Activated naive CD4-positive, alpha-beta T cell treated with anti-CD3 and anti-CD28 coated beads, Interleukin-2, amount 50 U/mL, for 72 hours (primary cell): ENCODE measurements around the gene VMA21. TPM values are rescaled to one million over a fixed set of nuclear protein-coding genes. Genes with fewer than 3 reads are reported as not detected.

Experiments
- ATAC-seq, 2 donors: fragments of 150-1000 bp; cut with Tn5 transposase; 2 replicates each; pipeline ENCODE4 v1.10.0; 2021; ENCODE audit warnings: mild to moderate bottlenecking in 2 of 2, moderate library complexity in 2 of 2
- DNase-seq, 2 donors: peaks; one replicate each; pipeline ENCODE4 v3.0.0; 2021 to 2022; ENCODE audit warnings: low spot score in 2 of 2
- H3K27ac Mint-ChIP-seq, 2 donors: one replicate each; pipeline ENCODE4 v1.8.0; 2022; ENCODE audit warnings: mild to moderate bottlenecking in 2 of 2, mixed read lengths in 2 of 2
- H3K36me3 Mint-ChIP-seq, 2 donors: one replicate each; pipeline ENCODE4 v1.8.0; 2022; ENCODE audit warnings: mixed read lengths in 2 of 2
- H3K9me3 Mint-ChIP-seq, 2 donors: one replicate each; pipeline ENCODE4 v1.8.0; 2022; ENCODE audit warnings: mixed read lengths in 2 of 2
- total RNA-seq, 2 donors: library from RNA; stranded (reverse); gene quantifications; one replicate each; pipeline ENCODE4 v1.2.3, GENCODE V29; 2022

VMA21 gene
- total RNA-seq, 2 donors from 2014 or later, result 29.1 to 36.5 TPM

- peaks cover 0 to 4% of the 10 kb centered on the region in 2 donors for H3K9me3 Mint-ChIP-seq
- no peaks in the 10 kb centered on the region for H3K36me3 Mint-ChIP-seq
- no peak for DNase-seq
- no peak overlapping the region for H3K27ac Mint-ChIP-seq
- ATAC-seq, result no peak
Measured at GRCh38 chrX:151419782-151420181, 22.8 kb downstream of the VMA21 start.

GRCh38 chrX:151424505-151424904 lies 27.5 kb downstream of the VMA21 start:
- no peak for ATAC-seq
- H3K36me3 Mint-ChIP-seq, result no peaks in the 10 kb centered on the region
- H3K27ac Mint-ChIP-seq, result no peak overlapping the region
- H3K9me3 Mint-ChIP-seq, result no peaks in the 10 kb centered on the region
- DNase-seq, result no peak

GRCh38 chrX:151448509-151448908 lies 51.5 kb downstream of the VMA21 start:
- peak; percentile 43 to 68 for ATAC-seq
- Mint-ChIP-seq H3K9me3 (no peaks in the 10 kb centered on the region), H3K36me3 (no peaks in the 10 kb centered on the region), H3K27ac (no peak overlapping the region)
- DNase-seq, result no peak

- ATAC-seq, result no peak
- H3K36me3 Mint-ChIP-seq, result no peaks in the 10 kb centered on the region
- DNase-seq, result no peak
- no peak overlapping the region for H3K27ac Mint-ChIP-seq
- H3K9me3 Mint-ChIP-seq, result no peaks in the 10 kb centered on the region
Measured at GRCh38 chrX:151458824-151459223, 61.8 kb downstream of the VMA21 start.

Other genes starting within 250 kb of the VMA21 start
- gene GPR50, start 220.6 kb upstream of the VMA21 start, total RNA-seq, result not detected
- gene PASD1, start 166.5 kb downstream of the VMA21 start, total RNA-seq, result not detected